ENCODE data around the gene TXNDC16. TPM values are rescaled to one million over a fixed set of nuclear protein-coding genes. Genes with fewer than 3 reads are reported as not detected.
"Not testable (repeated sequence)": the region's sequence is repeated elsewhere in the genome, so short reads cannot be mapped to it uniquely, and the experiment has no call there.

TXNDC16 gene
- total RNA-seq (2014; rRNA removed; shearing (Covaris generic)) = 1.1 and 1.5 TPM in 2 replicates
- 1.1 and 1.5 TPM in 2 replicates for polyA plus RNA-seq (2015; cell fraction: cytosol; rRNA removed)
- 3.8 and 4.1 TPM in 2 replicates for polyA plus RNA-seq (2015; cell fraction: nucleus; rRNA removed)

DNA sequence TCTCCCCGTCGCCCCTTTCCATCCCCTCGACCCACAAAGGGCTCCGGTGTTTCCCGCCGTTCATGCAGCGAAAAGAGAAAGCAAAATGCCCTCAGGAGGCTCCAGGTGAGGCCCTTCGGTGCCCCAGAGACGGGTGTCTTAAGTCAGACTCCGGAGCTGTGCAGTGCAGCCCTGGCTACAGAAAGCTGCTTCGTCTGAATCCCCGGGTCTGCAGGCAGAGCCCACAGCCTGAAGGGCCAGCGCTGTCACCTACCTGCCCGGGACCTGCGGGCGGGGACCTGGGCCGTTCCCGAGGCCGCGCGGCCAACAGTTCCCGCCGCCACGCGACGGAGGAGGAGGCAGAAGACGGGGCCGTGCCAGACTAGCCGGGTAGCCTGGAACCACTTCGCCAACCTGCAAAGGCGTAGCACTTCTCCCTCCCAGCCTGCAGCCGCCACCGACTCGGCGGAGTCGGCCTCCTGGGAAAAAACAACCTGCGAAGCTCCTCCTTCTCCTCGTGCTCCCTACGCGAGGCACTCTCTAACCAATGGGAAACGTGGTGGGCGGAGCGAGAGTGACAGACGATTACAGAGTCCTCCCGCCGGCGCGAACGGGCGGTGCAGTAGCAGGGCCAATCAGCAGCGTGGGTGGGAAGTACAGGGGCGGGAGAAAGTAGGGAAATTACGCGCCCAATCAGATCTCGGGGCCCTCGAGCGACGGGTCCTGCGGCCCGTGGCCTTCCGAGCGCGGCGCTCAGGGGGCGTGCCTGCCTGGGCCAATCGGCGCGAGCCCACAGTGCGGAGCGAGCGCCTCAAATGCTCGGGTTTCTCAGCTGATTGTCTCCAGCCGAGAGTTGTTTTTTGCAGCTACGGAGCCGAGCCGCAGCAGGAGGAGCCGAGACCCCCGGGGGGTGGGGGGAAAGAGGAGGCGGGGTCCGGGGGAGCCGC, at the start of gene TXNDC16, which contains the start of gene GPR137C:
TSS of gene TXNDC16 (minus strand) at position 443 of the 926 bp plus-strand sequence. CDS start 8,948 bp downstream, outside the sequence.
TSS of gene GPR137C (plus strand) at position 774 of the 926 bp plus-strand sequence. CDS start 312 bp downstream, outside the sequence.
- in situ Hi-C loops (cut with HindIII; ENCODE audit: low pct_unique_long_range_greater_than_20kb, low sequenced_read_pairs) = no loop called here
- DNase-seq (ENCODE audit: low read depth, low spot score) = peak; percentile 99

GRCh38 chr14:52599974-52600373, 47.7 kb upstream of the TXNDC16 start:
- DNase-seq (ENCODE audit: low read depth, low spot score) = no peak
- in situ Hi-C loops (cut with HindIII; ENCODE audit: low pct_unique_long_range_greater_than_20kb, low sequenced_read_pairs) = no loop called here

- no peak for DNase-seq (ENCODE audit: low read depth, low spot score)
- in situ Hi-C loops (cut with HindIII; ENCODE audit: low pct_unique_long_range_greater_than_20kb, low sequenced_read_pairs) = no loop called here
Observed at GRCh38 chr14:52598568-52598967, 46.3 kb upstream of the TXNDC16 start.

DNA sequence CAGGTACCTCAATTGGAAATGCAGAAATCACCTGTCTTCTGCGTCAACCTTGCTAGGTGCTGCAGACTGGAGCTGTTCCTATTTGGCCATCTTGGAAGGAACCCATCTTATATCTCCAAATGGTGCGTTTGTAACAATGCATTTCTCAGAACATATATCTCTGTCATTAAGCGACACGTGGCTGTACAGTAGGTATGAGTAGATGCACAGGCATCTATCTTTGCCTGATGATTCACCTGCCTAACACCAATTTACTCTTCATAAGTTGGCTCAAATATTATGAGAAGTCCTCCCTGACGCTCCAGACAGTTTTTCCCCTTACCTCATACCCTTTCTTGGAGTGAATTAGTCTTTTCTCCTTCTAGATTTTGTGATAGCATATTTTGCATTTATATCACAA, 44.6 kb upstream of the TXNDC16 start:
- in situ Hi-C loops (cut with HindIII; ENCODE audit: low pct_unique_long_range_greater_than_20kb, low sequenced_read_pairs) = no loop called here

GRCh38 chr14:52596320-52596719, 44.0 kb upstream of the TXNDC16 start:
- in situ Hi-C loops (cut with HindIII; ENCODE audit: low pct_unique_long_range_greater_than_20kb, low sequenced_read_pairs) = no loop called here

More for the DNA sequence above, 44.6 kb upstream of the TXNDC16 start:
- no peak for DNase-seq (ENCODE audit: low read depth, low spot score)

DNA sequence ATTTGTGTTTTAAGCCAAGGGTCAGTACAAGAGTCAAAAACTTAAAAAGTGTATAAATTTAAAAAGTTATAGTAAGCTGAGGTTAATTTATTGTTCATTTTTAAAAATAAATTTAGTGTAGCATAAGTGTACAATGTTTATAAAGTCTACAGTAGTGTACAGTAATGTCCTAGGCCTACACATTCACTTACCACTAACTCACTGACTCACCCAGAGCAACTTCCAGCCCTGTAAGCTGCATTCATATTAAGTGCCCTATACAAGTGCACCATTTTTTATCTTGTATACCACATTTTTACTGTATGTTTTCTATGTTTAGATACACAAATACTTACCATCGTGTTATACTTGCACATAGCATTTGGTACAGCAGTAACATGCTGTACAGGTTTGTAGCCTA, 38.0 kb upstream of the TXNDC16 start:
- no peak for DNase-seq (ENCODE audit: low read depth, low spot score)
- in situ Hi-C loops (cut with HindIII; ENCODE audit: low pct_unique_long_range_greater_than_20kb, low sequenced_read_pairs) = no loop called here

More at GRCh38 chr14:52596320-52596719, 44.0 kb upstream of the TXNDC16 start:
- DNase-seq (ENCODE audit: low read depth, low spot score) = no peak

- in situ Hi-C loops (cut with HindIII; ENCODE audit: low pct_unique_long_range_greater_than_20kb, low sequenced_read_pairs) = no loop called here
- no peak for DNase-seq (ENCODE audit: low read depth, low spot score)
Observed at GRCh38 chr14:52589646-52590045, 37.3 kb upstream of the TXNDC16 start.

DNA sequence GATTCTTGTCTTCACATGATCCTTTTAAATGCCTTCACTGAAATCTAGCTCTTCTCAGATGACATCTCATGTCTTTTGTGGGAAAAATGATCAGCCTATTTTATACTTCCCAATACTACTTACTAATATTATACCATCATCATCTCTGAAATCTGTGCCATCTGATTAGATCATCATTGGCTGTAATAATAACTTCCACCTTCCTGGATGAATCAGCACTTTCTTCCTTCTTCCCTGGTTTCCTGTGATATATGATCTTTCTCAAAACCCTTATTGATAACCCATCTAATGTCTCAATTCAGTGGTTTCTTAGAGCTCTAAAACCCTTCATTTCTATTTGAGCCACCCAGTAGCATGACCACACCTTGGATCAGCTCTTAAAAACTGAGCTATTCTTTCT, 31.2 kb upstream of the TXNDC16 start:
- in situ Hi-C loops (cut with HindIII; ENCODE audit: low pct_unique_long_range_greater_than_20kb, low sequenced_read_pairs) = no loop called here
- no peak for DNase-seq (ENCODE audit: low read depth, low spot score)

DNA sequence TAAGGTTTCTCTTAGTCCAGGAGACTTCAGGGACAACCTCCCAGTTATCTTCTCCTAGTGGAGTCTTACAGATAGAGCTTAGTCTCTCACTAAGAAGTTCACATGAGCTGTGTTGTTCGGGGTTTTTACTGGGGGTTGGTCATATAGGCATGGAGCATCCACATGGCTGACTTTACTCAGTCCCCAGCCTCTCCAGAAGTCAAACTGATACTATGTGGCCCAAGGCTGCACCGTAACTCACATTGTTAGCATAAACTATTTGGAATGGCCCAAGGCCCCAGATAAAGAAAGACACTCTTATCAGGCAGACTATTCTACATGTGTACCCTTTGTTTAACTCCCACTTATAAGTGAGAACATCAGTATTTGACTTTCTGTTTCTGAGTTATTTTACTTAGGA, 23.6 kb upstream of the TXNDC16 start:
- no peak for DNase-seq (ENCODE audit: low read depth, low spot score)
- in situ Hi-C loops (cut with HindIII; ENCODE audit: low pct_unique_long_range_greater_than_20kb, low sequenced_read_pairs) = no loop called here

- in situ Hi-C loops (cut with HindIII; ENCODE audit: low pct_unique_long_range_greater_than_20kb, low sequenced_read_pairs); DNase-seq (ENCODE audit: low read depth, low spot score): not testable (repeated sequence)
Observed at GRCh38 chr14:52568454-52568853, 16.1 kb upstream of the TXNDC16 start.

DNA sequence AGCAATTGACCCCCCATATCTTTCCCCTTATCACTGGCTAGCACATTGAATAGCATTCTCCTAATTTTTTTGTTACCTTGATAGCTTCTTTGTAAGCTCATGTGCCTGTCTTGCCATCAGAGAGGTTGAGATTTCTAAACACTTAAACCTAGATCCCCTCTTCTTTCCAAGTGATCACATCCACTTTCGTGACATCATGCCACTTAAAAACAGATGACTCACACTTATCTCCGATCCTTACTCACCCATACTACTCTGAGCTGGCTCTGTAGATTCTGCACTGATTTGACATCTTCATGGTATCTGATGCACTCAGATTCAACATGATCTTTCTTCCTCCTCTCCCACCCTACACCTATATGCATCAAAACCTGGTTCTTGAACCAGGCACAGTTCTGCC, 10.8 kb upstream of the TXNDC16 start:
- in situ Hi-C loops (cut with HindIII; ENCODE audit: low pct_unique_long_range_greater_than_20kb, low sequenced_read_pairs) = no loop called here
- no peak for DNase-seq (ENCODE audit: low read depth, low spot score)

DNA sequence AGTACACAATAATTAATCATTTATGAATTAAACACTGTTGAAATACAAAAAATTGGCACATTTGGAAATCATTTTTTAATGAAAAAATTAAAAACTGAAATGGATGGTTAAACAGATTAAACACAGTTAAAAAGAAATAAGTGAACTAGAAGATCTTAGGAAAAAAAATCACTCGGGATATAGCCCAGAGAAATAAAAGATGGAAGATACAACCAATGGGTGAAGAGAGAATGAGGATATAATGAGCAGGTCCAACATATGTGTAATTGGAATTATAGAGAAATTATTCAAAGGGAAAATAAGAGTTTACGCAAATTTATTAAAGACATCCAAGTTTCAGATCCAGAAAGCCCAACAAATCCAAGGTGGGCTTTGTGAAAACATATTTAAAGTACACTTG, 6.4 kb upstream of the TXNDC16 start:
- in situ Hi-C loops (cut with HindIII; ENCODE audit: low pct_unique_long_range_greater_than_20kb, low sequenced_read_pairs) = no loop called here
- DNase-seq (ENCODE audit: low read depth, low spot score) = no peak

GRCh38 chr14:52553671-52554575, 1.6 kb upstream of the TXNDC16 start:
- in situ Hi-C loops (cut with HindIII; ENCODE audit: low pct_unique_long_range_greater_than_20kb, low sequenced_read_pairs) = no loop called here
- DNase-seq (ENCODE audit: low read depth, low spot score) = peak; percentile 62

DNA sequence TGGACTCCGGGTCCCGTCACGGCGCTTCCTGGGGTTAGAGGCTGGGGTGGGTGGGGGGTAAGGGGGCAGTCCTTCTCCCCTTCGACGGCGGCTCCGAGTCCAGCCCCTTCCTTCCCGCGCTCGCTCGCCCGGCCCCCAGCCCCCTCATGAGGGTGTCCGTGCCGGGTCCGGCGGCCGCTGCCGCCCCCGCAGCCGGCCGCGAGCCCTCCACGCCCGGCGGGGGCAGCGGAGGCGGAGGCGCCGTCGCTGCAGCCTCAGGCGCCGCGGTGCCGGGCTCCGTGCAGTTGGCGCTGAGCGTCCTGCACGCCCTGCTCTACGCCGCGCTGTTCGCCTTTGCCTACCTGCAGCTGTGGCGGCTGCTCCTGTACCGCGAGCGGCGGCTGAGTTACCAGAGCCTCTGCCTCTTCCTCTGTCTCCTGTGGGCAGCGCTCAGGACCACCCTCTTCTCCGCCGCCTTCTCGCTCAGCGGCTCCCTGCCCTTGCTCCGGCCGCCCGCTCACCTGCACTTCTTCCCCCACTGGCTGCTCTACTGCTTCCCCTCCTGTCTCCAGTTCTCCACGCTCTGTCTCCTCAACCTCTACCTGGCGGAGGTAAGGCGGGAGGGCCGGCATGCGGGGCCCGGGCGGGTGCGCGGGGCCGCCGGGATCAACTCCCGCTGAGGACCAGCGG, 831 bp upstream of the TXNDC16 start:
- peak; percentile 2 for DNase-seq (ENCODE audit: low read depth, low spot score)
- in situ Hi-C loops (cut with HindIII; ENCODE audit: low pct_unique_long_range_greater_than_20kb, low sequenced_read_pairs) = no loop called here

DNA sequence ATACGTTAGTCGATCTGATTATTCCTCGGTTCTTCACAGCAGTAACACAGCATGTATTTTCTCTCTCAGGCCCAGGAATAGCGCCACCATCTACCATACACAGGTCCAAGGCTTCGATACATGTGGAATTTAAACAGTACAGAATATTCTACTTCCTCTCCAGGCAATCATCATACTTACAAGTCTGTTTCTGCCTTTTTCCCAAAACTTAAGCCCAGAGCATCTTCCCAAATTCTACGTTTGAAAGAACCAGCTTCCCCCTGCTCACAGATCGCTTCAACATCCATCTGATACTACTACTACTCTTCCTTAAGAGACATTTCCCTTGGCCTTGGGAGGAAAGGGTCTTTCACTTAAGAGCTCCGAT, 626 bp downstream of the TXNDC16 start:
- DNase-seq (ENCODE audit: low read depth, low spot score) = peak; percentile 38
- in situ Hi-C loops (cut with HindIII; ENCODE audit: low pct_unique_long_range_greater_than_20kb, low sequenced_read_pairs) = no loop called here

GRCh38 chr14:52551205-52551604, 1.1 kb downstream of the TXNDC16 start:
- in situ Hi-C loops (cut with HindIII; ENCODE audit: low pct_unique_long_range_greater_than_20kb, low sequenced_read_pairs) = no loop called here
- DNase-seq (ENCODE audit: low read depth, low spot score) = no peak

DNA sequence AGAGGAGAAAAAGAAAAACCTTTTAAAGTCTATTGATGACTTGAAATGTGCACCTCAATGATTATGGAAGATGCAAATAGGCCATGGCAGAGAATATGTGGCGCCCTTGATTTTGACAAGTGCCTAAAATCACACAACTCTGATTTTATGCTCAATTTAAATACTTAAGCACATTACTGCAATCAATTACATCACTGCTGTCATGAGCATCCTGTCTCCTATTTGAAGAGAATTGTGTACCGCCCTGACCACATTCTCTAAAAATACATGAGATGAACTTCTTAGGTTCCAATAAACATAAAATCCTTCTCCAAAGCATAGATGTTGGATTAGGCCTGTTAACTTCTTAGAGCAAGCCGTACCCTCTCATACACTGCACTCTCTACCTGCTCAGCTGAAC, 1.6 kb downstream of the TXNDC16 start:
- in situ Hi-C loops (cut with HindIII; ENCODE audit: low pct_unique_long_range_greater_than_20kb, low sequenced_read_pairs) = no loop called here
- no peak for DNase-seq (ENCODE audit: low read depth, low spot score)

Data from SK-MEL-5 (cell line).